ENCODE measurements around the gene AK8. TPM values are rescaled to one million over a fixed set of nuclear protein-coding genes. Genes with fewer than 3 reads are reported as not detected.
A peak's percentile ranks its signal among the peaks of the same experiment; 100 is the strongest.

AK8 gene
- total and polyA plus RNA-seq, 3 donors from 2014 or later, result 15.0 to 54.8 (median 15.1) TPM

- intact Hi-C loops (cut with DNase I; ENCODE audit: low total_unique reads), result no loop called here
- peak; percentile 63 for DNase-seq
- WGBS, 2 donors, result 68 to 73% methylated on average over 4 of the region's 4 CpGs
Observed at GRCh38 chr9:132784286-132784830, 93.7 kb downstream of the AK8 start.

GRCh38 chr9:132783006-132783405 lies 95.1 kb downstream of the AK8 start:
- intact Hi-C loops (cut with DNase I; ENCODE audit: low total_unique reads), result no loop called here
- no peak for DNase-seq
- H3K4me1 ChIP-seq, result peaks cover 17% of the 10 kb centered on the region

More at GRCh38 chr9:132784286-132784830, 93.7 kb downstream of the AK8 start:
- no peak overlapping the region for H3K4me3 ChIP-seq
- H3K36me3 ChIP-seq (ENCODE audit: low read depth, missing control alignments), result no peaks in the 10 kb centered on the region
- H3K4me1 ChIP-seq, result peaks cover 17% of the 10 kb centered on the region
- no peaks in the 10 kb centered on the region for H3K27me3 ChIP-seq
- no peak for TF ChIP-seq CTCF (IDR thresholded peaks at IDR 0.05)
- no peak for TF ChIP-seq POLR2A (IDR thresholded peaks at IDR 0.05)
- H3K9me3 ChIP-seq, result no peaks in the 10 kb centered on the region
- peak overlapping the region in 1 of 2 donors; percentile 74 for H3K27ac ChIP-seq

GRCh38 chr9:132782037-132782436 lies 96.0 kb downstream of the AK8 start:
- Histone ChIP-seq H3K27me3 (no peaks in the 10 kb centered on the region), H3K4me1 (peaks cover 17% of the 10 kb centered on the region), H3K9me3 (no peaks in the 10 kb centered on the region), H3K36me3 (ENCODE audit: low read depth, missing control alignments) (no peaks in the 10 kb centered on the region), H3K27ac (no peak overlapping the region), H3K4me3 (no peak overlapping the region)
- intact Hi-C loops (cut with DNase I; ENCODE audit: low total_unique reads), result no loop called here
- 74 to 82% methylated on average over 9 of the region's 9 CpGs for WGBS, 2 donors
- TF ChIP-seq POLR2A (IDR thresholded peaks at IDR 0.05) (no peak), CTCF (IDR thresholded peaks at IDR 0.05) (no peak)
- no peak for DNase-seq

More at GRCh38 chr9:132783006-132783405, 95.1 kb downstream of the AK8 start:
- H3K36me3 ChIP-seq (ENCODE audit: low read depth, missing control alignments), result no peaks in the 10 kb centered on the region
- H3K27me3 ChIP-seq, result no peaks in the 10 kb centered on the region
- no peak overlapping the region for H3K4me3 ChIP-seq
- WGBS, 2 donors, result 67 to 79% methylated on average over 4 of the region's 4 CpGs
- no peak overlapping the region for H3K27ac ChIP-seq
- no peaks in the 10 kb centered on the region for H3K9me3 ChIP-seq
- no peak for TF ChIP-seq CTCF (IDR thresholded peaks at IDR 0.05)
- TF ChIP-seq POLR2A (IDR thresholded peaks at IDR 0.05), result no peak

GRCh38 chr9:132780230-132781007 lies 97.7 kb downstream of the AK8 start:
- no peak for TF ChIP-seq CTCF (IDR thresholded peaks at IDR 0.05)
- no peak for TF ChIP-seq POLR2A (IDR thresholded peaks at IDR 0.05)
- DNase-seq, result no peak
- no peak overlapping the region for H3K4me3 ChIP-seq

More at GRCh38 chr9:132780230-132781007, 97.7 kb downstream of the AK8 start:
- intact Hi-C loops (cut with DNase I; ENCODE audit: low total_unique reads), result no loop called here
- H3K27me3 ChIP-seq, result no peaks in the 10 kb centered on the region
- peaks cover 12% of the 10 kb centered on the region for H3K4me1 ChIP-seq
- no peak overlapping the region for H3K27ac ChIP-seq
- no peaks in the 10 kb centered on the region for H3K9me3 ChIP-seq
- WGBS, 2 donors, result 62 to 71% methylated on average over 8 of the region's 8 CpGs
- no peaks in the 10 kb centered on the region for H3K36me3 ChIP-seq (ENCODE audit: low read depth, missing control alignments)
